MCF 10A (cell line): Measurements from ENCODE around the gene RBFOX1. TPM values are rescaled to one million over a fixed set of nuclear protein-coding genes. Genes with fewer than 3 reads are reported as not detected.

ENCODE experiments used
- BruUV-seq: library from RNA; stranded (reverse); fragments of 400-500 nt; replicated peaks from 2 replicates; lab custom pipeline; 2021; lab: Mats Ljungman, UMichigan
- CTCF ChIA-PET: fragments of 300-600 bp; sonication (Branson Sonifier 250); formaldehyde crosslinking; extraction: SDS; loops from one replicate; lab custom pipeline; 2021; ENCODE audit warnings: antibody characterized with exemption, inconsistent platforms; lab: Yijun Ruan, JAX
- POLR2A ChIA-PET: fragments of 300-600, 350-650 bp; sonication (Branson Sonifier 250); formaldehyde crosslinking; extraction: SDS; loops from one replicate; lab custom pipeline; 2020; ENCODE audit warnings: antibody characterized with exemption, inconsistent platforms; lab: Yijun Ruan, JAX
- DNase-seq: peaks from one replicate; pipeline ENCODE4 v3.0.0-alpha.2; 2018; ENCODE audit not compliant: unreplicated experiment
- H3K27ac Mint-ChIP-seq: one replicate; pipeline ENCODE4 v1.8.0; 2022; ENCODE audit warnings: mild to moderate bottlenecking, low read depth, mixed read lengths; ENCODE audit not compliant: unreplicated experiment
- H3K27me3 Mint-ChIP-seq: one replicate; pipeline ENCODE4 v1.8.0; 2022; ENCODE audit warnings: mixed read lengths; ENCODE audit not compliant: insufficient read depth, unreplicated experiment
- H3K36me3 Mint-ChIP-seq: one replicate; pipeline ENCODE4 v1.8.0; 2022; ENCODE audit warnings: mild to moderate bottlenecking, moderate library complexity, mixed read lengths; ENCODE audit not compliant: insufficient read depth, unreplicated experiment
- H3K4me1 Mint-ChIP-seq: one replicate; pipeline ENCODE4 v1.8.0; 2022; ENCODE audit warnings: mixed read lengths; ENCODE audit not compliant: insufficient read depth, unreplicated experiment
- H3K4me3 Mint-ChIP-seq: one replicate; pipeline ENCODE4 v1.8.0; 2022; ENCODE audit warnings: mild to moderate bottlenecking, moderate library complexity, mixed read lengths; ENCODE audit not compliant: unreplicated experiment
- H3K9me3 Mint-ChIP-seq: one replicate; pipeline ENCODE4 v1.8.0; 2022; ENCODE audit warnings: mixed read lengths; ENCODE audit not compliant: unreplicated experiment
- CTCF ChIP-seq: fragments of 200-600 bp; IDR thresholded peaks from one replicate; pipeline ENCODE4 v1.8.0; 2022; ENCODE audit warnings: antibody characterized with exemption, mild to moderate bottlenecking; ENCODE audit not compliant: unreplicated experiment
- intact Hi-C: fragments of 100-400 bp; cut with micrococcal nuclease; formaldehyde crosslinking; loops from 2 replicates; pipeline ENCODE4 v1.14.1; 2022
- total RNA-seq: library from RNA; stranded (reverse); gene quantifications from 2 replicates; pipeline ENCODE4 v1.2.3, GENCODE V29; 2022

The RBFOX1 gene
- total RNA-seq, 1 experiment from 2014 or later = not detected

GRCh38 chr16:7335991-7336634 is 3.5 kb downstream of the RBFOX1 start:
- CTCF ChIA-PET = no interaction called here
- Mint-ChIP-seq H3K27ac (no peak overlapping the region), H3K4me3 (no peak overlapping the region), H3K9me3 (peaks cover 43% of the 10 kb centered on the region), H3K27me3 (no peaks in the 10 kb centered on the region), H3K36me3 (no peaks in the 10 kb centered on the region), H3K4me1 (no peaks in the 10 kb centered on the region)
- POLR2A ChIA-PET = no interaction called here
- DNase-seq = no peak
- intact Hi-C loops = no loop called here
- TF ChIP-seq CTCF = no peak
- no TSS peak for BruUV-seq

GRCh38 chr16:7336742-7337141 is 4.1 kb downstream of the RBFOX1 start:
- H3K4me3 Mint-ChIP-seq = no peak overlapping the region
- no TSS peak for BruUV-seq
- peaks cover 49% of the 10 kb centered on the region for H3K9me3 Mint-ChIP-seq
- CTCF ChIA-PET = no interaction called here
- DNase-seq = no peak
- H3K4me1 Mint-ChIP-seq = no peaks in the 10 kb centered on the region
- no peak for TF ChIP-seq CTCF
- no peaks in the 10 kb centered on the region for H3K27me3 Mint-ChIP-seq
- H3K27ac Mint-ChIP-seq = no peak overlapping the region
- no peaks in the 10 kb centered on the region for H3K36me3 Mint-ChIP-seq
- intact Hi-C loops = no loop called here
- POLR2A ChIA-PET = no interaction called here

- H3K9me3 Mint-ChIP-seq = peaks cover 56% of the 10 kb centered on the region
- TF ChIP-seq CTCF = no peak
- no peaks in the 10 kb centered on the region for H3K4me1 Mint-ChIP-seq
- no peak for DNase-seq
- no peaks in the 10 kb centered on the region for H3K27me3 Mint-ChIP-seq
- H3K36me3 Mint-ChIP-seq = no peaks in the 10 kb centered on the region
- POLR2A ChIA-PET = no interaction called here
- no peak overlapping the region for H3K4me3 Mint-ChIP-seq
- H3K27ac Mint-ChIP-seq = no peak overlapping the region
- intact Hi-C loops = no loop called here
- BruUV-seq = no TSS peak
- CTCF ChIA-PET = interaction anchor here (0.7 kb wide), 1 partner anchor 32 kb away, joined by 3 read pairs; no protein-coding TSS in a partner anchor
Measured at GRCh38 chr16:7338826-7339225, 6.2 kb downstream of the RBFOX1 start.

- ChIA-PET CTCF (no interaction called here), POLR2A (no interaction called here)
- Mint-ChIP-seq H3K4me1 (no peaks in the 10 kb centered on the region), H3K4me3 (no peak overlapping the region), H3K9me3 (peaks cover 50% of the 10 kb centered on the region), H3K36me3 (no peaks in the 10 kb centered on the region), H3K27ac (no peak overlapping the region), H3K27me3 (no peaks in the 10 kb centered on the region)
- DNase-seq = no peak
- BruUV-seq = no TSS peak
- no peak for TF ChIP-seq CTCF
- intact Hi-C loops = no loop called here
Measured at GRCh38 chr16:7339700-7340099, 7.1 kb downstream of the RBFOX1 start.
